GM06990 (cell line): Measurements from ENCODE around the gene PSTK.

ENCODE experiments used
- DNase-seq: peaks from one replicate; pipeline ENCODE4 v3.0.0-alpha.2; 2011; ENCODE audit not compliant: insufficient read length; ENCODE audit errors: extremely low read depth
- H3K27me3 ChIP-seq: replicated peaks from 2 replicates; pipeline ENCODE4 v1.6.0; 2011; ENCODE audit warnings: low read length; ENCODE audit not compliant: control insufficient read depth, insufficient read depth
- H3K36me3 ChIP-seq: 2 replicates; pipeline ENCODE4 v1.5.1; 2011; ENCODE audit warnings: low read length; ENCODE audit not compliant: control insufficient read depth, insufficient read depth
- H3K4me3 ChIP-seq: replicated peaks from 2 replicates; pipeline ENCODE4 v1.5.1; 2011; ENCODE audit warnings: low read depth, mild to moderate bottlenecking, control low read depth, low read length
- CTCF ChIP-seq: IDR thresholded peaks from 2 replicates; pipeline ENCODE4 v1.5.1; 2011; ENCODE audit warnings: low read length, control low read depth, mild to moderate bottlenecking, inconsistent platforms; ENCODE audit not compliant: insufficient read depth, poor library complexity, severe bottlenecking

The PSTK gene

GRCh38 chr10:122995936-122996335 lies 15.7 kb downstream of the PSTK start:
- no peak for TF ChIP-seq CTCF
- no peak overlapping the region for H3K4me3 ChIP-seq
- H3K36me3 ChIP-seq, result peaks cover 4% of the 10 kb centered on the region
- DNase-seq, result no peak
- H3K27me3 ChIP-seq, result no peaks in the 10 kb centered on the region

GRCh38 chr10:122997864-122998263 lies 17.7 kb downstream of the PSTK start:
- DNase-seq, result no peak
- no peaks in the 10 kb centered on the region for H3K27me3 ChIP-seq
- H3K4me3 ChIP-seq, result peak overlapping the region; percentile 29
- peaks cover 4% of the 10 kb centered on the region for H3K36me3 ChIP-seq
- TF ChIP-seq CTCF, result no peak

GRCh38 chr10:122998360-122998917 lies 18.2 kb downstream of the PSTK start:
- no peak for TF ChIP-seq CTCF
- no peak for DNase-seq
- H3K36me3 ChIP-seq, result peaks cover 4% of the 10 kb centered on the region

GRCh38 chr10:122998934-122999333 lies 18.7 kb downstream of the PSTK start:
- Histone ChIP-seq H3K4me3 (no peak overlapping the region), H3K27me3 (no peaks in the 10 kb centered on the region), H3K36me3 (peaks cover 4% of the 10 kb centered on the region)
- DNase-seq, result no peak
- no peak for TF ChIP-seq CTCF

More at GRCh38 chr10:122998360-122998917, 18.2 kb downstream of the PSTK start:
- peak overlapping the region; percentile 29 for H3K4me3 ChIP-seq
- H3K27me3 ChIP-seq, result no peaks in the 10 kb centered on the region

GRCh38 chr10:122999347-122999746 lies 19.1 kb downstream of the PSTK start:
- TF ChIP-seq CTCF, result no peak
- peaks cover 2% of the 10 kb centered on the region for H3K36me3 ChIP-seq
- H3K27me3 ChIP-seq, result no peaks in the 10 kb centered on the region
- H3K4me3 ChIP-seq, result no peak overlapping the region
- DNase-seq, result no peak

GRCh38 chr10:123000155-123000554 lies 20.0 kb downstream of the PSTK start:
- TF ChIP-seq CTCF, result no peak
- Histone ChIP-seq H3K36me3 (peaks cover 2% of the 10 kb centered on the region), H3K4me3 (no peak overlapping the region), H3K27me3 (no peaks in the 10 kb centered on the region)
- DNase-seq, result no peak
